HG02885 (cell line): ENCODE data around the gene ST8SIA5.

Experiments
- ATAC-seq: cut with Tn5 transposase; IDR thresholded peaks from one replicate; pipeline ENCODE4 v1.9.1; 2021; ENCODE audit warnings: mild to moderate bottlenecking; ENCODE audit not compliant: unreplicated experiment, poor library complexity

The ST8SIA5 gene

GRCh38 chr18:46716827-46717226 is 40.0 kb downstream of the ST8SIA5 start:
- ATAC-seq: no peak

GRCh38 chr18:46716336-46716735 is 40.5 kb downstream of the ST8SIA5 start:
- ATAC-seq: no peak

GRCh38 chr18:46715062-46715461 is 41.8 kb downstream of the ST8SIA5 start:
- no peak for ATAC-seq

- ATAC-seq: no peak
Observed at GRCh38 chr18:46712406-46712805, 44.4 kb downstream of the ST8SIA5 start.

GRCh38 chr18:46711444-46711863 is 45.4 kb downstream of the ST8SIA5 start:
- ATAC-seq: peak; percentile 45

- ATAC-seq: no peak
Observed at GRCh38 chr18:46706968-46707367, 49.9 kb downstream of the ST8SIA5 start.

- ATAC-seq: no peak
Observed at GRCh38 chr18:46705521-46705920, 51.3 kb downstream of the ST8SIA5 start.

- ATAC-seq: no peak
Observed at GRCh38 chr18:46704816-46705215, 52.0 kb downstream of the ST8SIA5 start.

- no peak for ATAC-seq
Observed at GRCh38 chr18:46704189-46704588, 52.7 kb downstream of the ST8SIA5 start.

GRCh38 chr18:46702471-46702870 is 54.4 kb downstream of the ST8SIA5 start:
- ATAC-seq: no peak

GRCh38 chr18:46700066-46700824 is 56.6 kb downstream of the ST8SIA5 start:
- no peak for ATAC-seq

- no peak for ATAC-seq
Observed at GRCh38 chr18:46696702-46697101, 60.2 kb downstream of the ST8SIA5 start.

GRCh38 chr18:46696268-46696667 is 60.6 kb downstream of the ST8SIA5 start:
- no peak for ATAC-seq

GRCh38 chr18:46693996-46694395 is 62.9 kb downstream of the ST8SIA5 start:
- ATAC-seq: no peak

GRCh38 chr18:46688853-46689525 is 67.9 kb downstream of the ST8SIA5 start:
- no peak for ATAC-seq

- ATAC-seq: no peak
Observed at GRCh38 chr18:46686186-46686585, 70.7 kb downstream of the ST8SIA5 start.

- no peak for ATAC-seq
Observed at GRCh38 chr18:46683252-46683651, 73.6 kb downstream of the ST8SIA5 start.

GRCh38 chr18:46680784-46681695 is 75.8 kb downstream of the ST8SIA5 start:
- ATAC-seq: no peak

- ATAC-seq: no peak
Observed at GRCh38 chr18:46679846-46680598, 76.8 kb downstream of the ST8SIA5 start.

GRCh38 chr18:46678785-46679399 is 78.0 kb downstream of the ST8SIA5 start:
- ATAC-seq: no peak
